Nephron progenitor cell (in vitro differentiated cells): ENCODE results near the gene PHIP.

ENCODE experiments used
- DNase-seq: peaks from one replicate; pipeline ENCODE4 v3.0.0; 2021
- H3K27ac Mint-ChIP-seq: 2 replicates; pipeline ENCODE4 v1.8.0; 2021; ENCODE audit warnings: mild to moderate bottlenecking, moderate library complexity, mixed read lengths
- H3K27me3 Mint-ChIP-seq: 2 replicates; pipeline ENCODE4 v1.8.0; 2021; ENCODE audit warnings: mild to moderate bottlenecking, low read depth, mixed read lengths; ENCODE audit not compliant: poor library complexity
- H3K36me3 Mint-ChIP-seq: 2 replicates; pipeline ENCODE4 v1.8.0; 2021; ENCODE audit warnings: low read depth, mixed read lengths
- H3K4me1 Mint-ChIP-seq: 2 replicates; pipeline ENCODE4 v1.8.0; 2021; ENCODE audit warnings: mixed read lengths
- H3K4me3 Mint-ChIP-seq: 2 replicates; pipeline ENCODE4 v1.8.0; 2021; ENCODE audit warnings: mild to moderate bottlenecking, moderate library complexity, mixed read lengths
- H3K9me3 Mint-ChIP-seq: 2 replicates; pipeline ENCODE4 v1.8.0; 2021; ENCODE audit warnings: mild to moderate bottlenecking, moderate library complexity, mixed read lengths
- TF ChIP-seq, protein P1 (sequence below): fragments of 200-600 bp; sonication (generic); IDR thresholded peaks from 2 replicates; pipeline ENCODE4 v1.5.0; 2021; ENCODE audit warnings: antibody characterized with exemption

PHIP gene

GRCh38 chr6:79078075-79078969 is at the start of gene PHIP:
TSS of gene PHIP (minus strand) at chr6:79078254. CDS start at chr6:79078068, 186 bp downstream.
- Mint-ChIP-seq H3K4me1 (peaks cover 61% of the 10 kb centered on the region), H3K27ac (peak within 1 kb of the TSS; percentile 99)

GRCh38 chr6:79127660-79128059 is 49.6 kb upstream of the PHIP start:
- Mint-ChIP-seq H3K4me1 (no peaks in the 10 kb centered on the region), H3K36me3 (no peaks in the 10 kb centered on the region), H3K4me3 (no peak overlapping the region), H3K9me3 (peaks cover 7% of the 10 kb centered on the region), H3K27me3 (peaks cover 4% of the 10 kb centered on the region), H3K27ac (no peak overlapping the region)
- DNase-seq = no peak
- TF ChIP-seq, protein P1, sequence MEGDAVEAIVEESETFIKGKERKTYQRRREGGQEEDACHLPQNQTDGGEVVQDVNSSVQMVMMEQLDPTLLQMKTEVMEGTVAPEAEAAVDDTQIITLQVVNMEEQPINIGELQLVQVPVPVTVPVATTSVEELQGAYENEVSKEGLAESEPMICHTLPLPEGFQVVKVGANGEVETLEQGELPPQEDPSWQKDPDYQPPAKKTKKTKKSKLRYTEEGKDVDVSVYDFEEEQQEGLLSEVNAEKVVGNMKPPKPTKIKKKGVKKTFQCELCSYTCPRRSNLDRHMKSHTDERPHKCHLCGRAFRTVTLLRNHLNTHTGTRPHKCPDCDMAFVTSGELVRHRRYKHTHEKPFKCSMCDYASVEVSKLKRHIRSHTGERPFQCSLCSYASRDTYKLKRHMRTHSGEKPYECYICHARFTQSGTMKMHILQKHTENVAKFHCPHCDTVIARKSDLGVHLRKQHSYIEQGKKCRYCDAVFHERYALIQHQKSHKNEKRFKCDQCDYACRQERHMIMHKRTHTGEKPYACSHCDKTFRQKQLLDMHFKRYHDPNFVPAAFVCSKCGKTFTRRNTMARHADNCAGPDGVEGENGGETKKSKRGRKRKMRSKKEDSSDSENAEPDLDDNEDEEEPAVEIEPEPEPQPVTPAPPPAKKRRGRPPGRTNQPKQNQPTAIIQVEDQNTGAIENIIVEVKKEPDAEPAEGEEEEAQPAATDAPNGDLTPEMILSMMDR = no peak

More at GRCh38 chr6:79078075-79078969, at the start of gene PHIP:
- H3K27me3 Mint-ChIP-seq = no peaks in the 10 kb centered on the region
- peaks cover 5% of the 10 kb centered on the region for H3K36me3 Mint-ChIP-seq
- peak within 1 kb of the TSS; percentile 96 for H3K4me3 Mint-ChIP-seq
- H3K9me3 Mint-ChIP-seq = no peaks in the 10 kb centered on the region
- DNase-seq = peak; percentile 94
- TF ChIP-seq, protein P1 = no peak

DNA sequence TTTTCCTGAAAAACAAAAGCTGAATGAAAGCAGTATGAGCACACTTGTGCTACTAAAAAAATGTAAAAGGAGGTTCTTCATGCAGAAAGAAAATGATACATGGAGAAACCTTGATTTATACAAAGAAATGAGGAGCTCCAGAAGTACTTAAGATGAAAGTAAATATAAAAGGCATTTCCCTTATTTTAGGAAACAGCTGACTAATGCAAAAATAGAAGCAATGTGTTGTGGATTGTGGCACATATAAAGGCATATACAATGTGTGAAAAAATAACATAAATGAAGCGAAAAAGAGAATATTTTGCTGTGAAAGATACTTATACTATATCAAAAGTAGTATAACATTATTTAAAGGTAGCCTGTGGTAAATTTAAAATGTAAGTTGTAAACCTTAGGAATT is 41.2 kb upstream of the PHIP start:
- peaks cover 10% of the 10 kb centered on the region for H3K4me1 Mint-ChIP-seq
- TF ChIP-seq, protein P1 = no peak
- H3K9me3 Mint-ChIP-seq = peaks cover 4% of the 10 kb centered on the region
- H3K36me3 Mint-ChIP-seq = no peaks in the 10 kb centered on the region
- H3K27ac Mint-ChIP-seq = no peak overlapping the region
- H3K4me3 Mint-ChIP-seq = no peak overlapping the region
- DNase-seq = no peak
- H3K27me3 Mint-ChIP-seq = no peaks in the 10 kb centered on the region

- Mint-ChIP-seq H3K36me3 (no peaks in the 10 kb centered on the region), H3K9me3 (no peaks in the 10 kb centered on the region), H3K27ac (no peak overlapping the region), H3K4me3 (no peak overlapping the region), H3K4me1 (peaks cover 10% of the 10 kb centered on the region), H3K27me3 (no peaks in the 10 kb centered on the region)
- DNase-seq = no peak
- TF ChIP-seq, protein P1 = no peak
Measured at GRCh38 chr6:79117752-79118151, 39.7 kb upstream of the PHIP start.

GRCh38 chr6:79115553-79116182 is 37.6 kb upstream of the PHIP start:
- no peaks in the 10 kb centered on the region for H3K27me3 Mint-ChIP-seq
- H3K4me3 Mint-ChIP-seq = no peak overlapping the region
- H3K27ac Mint-ChIP-seq = no peak overlapping the region
- no peaks in the 10 kb centered on the region for H3K9me3 Mint-ChIP-seq
- H3K4me1 Mint-ChIP-seq = peaks cover 10% of the 10 kb centered on the region
- no peaks in the 10 kb centered on the region for H3K36me3 Mint-ChIP-seq
- DNase-seq = no peak
- TF ChIP-seq, protein P1 = no peak
